NT2/D1 (cell line): ENCODE data around the gene IFNL1.
"Not testable (repeated sequence)": the region's sequence is repeated elsewhere in the genome, so short reads cannot be mapped to it uniquely, and the experiment has no call there.

Source experiments
- YY1 ChIP-seq: IDR thresholded peaks from 2 replicates; pipeline ENCODE4 v1.6.1; 2011; ENCODE audit not compliant: insufficient read length, insufficient read depth
- ZNF274 ChIP-seq: IDR thresholded peaks from 2 replicates; pipeline ENCODE4 v1.6.1; 2011; ENCODE audit warnings: mild to moderate bottlenecking, low read depth, low read length

- not testable (repeated sequence) for TF ChIP-seq YY1, ZNF274
These were observed 27.5 kb upstream of the IFNL1 start for GRCh38 chr19:39268531-39269223.
